Measurements from ENCODE around the gene HAUS6. TPM values are rescaled to one million over a fixed set of nuclear protein-coding genes. Genes with fewer than 3 reads are reported as not detected.

Gene HAUS6
- total and polyA plus RNA-seq, 2 of the 13 experiments (the other 11 are each of a cell fraction or from before 2014, with no cell fraction given), result 9.8 to 31.1 TPM

DNA sequence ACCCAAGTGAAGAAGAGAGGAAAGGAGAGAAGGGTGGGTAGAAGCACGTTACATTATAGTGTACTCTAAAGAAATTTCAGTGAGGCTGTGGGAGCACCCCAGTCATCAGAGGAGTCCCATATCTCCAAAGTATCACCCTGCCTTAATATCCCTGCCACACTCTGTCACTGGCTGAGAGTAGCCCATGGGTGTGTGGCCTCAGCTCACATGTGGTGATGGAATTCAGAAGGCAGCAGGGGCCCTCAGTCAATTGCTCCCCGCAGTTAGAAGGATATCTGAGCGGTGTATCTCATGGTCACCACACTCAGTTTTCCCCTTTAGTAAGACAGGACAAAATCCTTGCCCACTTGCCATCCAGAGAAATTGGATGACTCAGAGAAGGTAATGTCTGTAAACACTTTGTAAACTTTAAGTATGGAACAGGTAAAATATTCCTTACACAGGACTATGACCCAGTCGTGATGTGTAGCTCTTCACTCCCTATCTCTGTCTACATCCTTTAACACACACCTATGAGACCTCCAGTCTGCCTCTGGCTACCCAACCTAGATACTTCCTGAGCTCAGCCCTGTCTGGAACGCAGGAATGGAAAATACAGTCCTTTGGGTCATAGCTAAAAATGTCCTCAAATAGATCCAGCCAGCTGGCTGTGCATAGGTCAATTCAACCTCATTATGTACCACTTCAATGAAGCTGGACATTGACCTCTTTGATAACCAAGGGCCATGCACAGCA is 48.9 kb upstream of the HAUS6 start (continued):
- no peak for TF ChIP-seq SP1 (IDR thresholded peaks at IDR 0.05)
- no peak; the same call in 1 of the 2 replicates for TF ChIP-seq SP1 (CRISPR knock-in tag; IDR thresholded peaks at IDR 0.05)
- no peak for TF ChIP-seq ZNF577 (CRISPR knock-in tag; IDR thresholded peaks at IDR 0.05; ENCODE audit: borderline replicate concordance, low read depth)
- peak; percentile 63; the same call in 1 of the 2 replicates for TF ChIP-seq POGZ (CRISPR knock-in tag; IDR thresholded peaks at IDR 0.05)
- TF ChIP-seq PHB2 (IDR thresholded peaks at IDR 0.05; ENCODE audit: partially characterized antibody), result no peak
- TF ChIP-seq REPIN1 (CRISPR knock-in tag; IDR thresholded peaks at IDR 0.05; ENCODE audit: borderline replicate concordance, low read depth), result peak; percentile 52; the same call in 1 of the 2 replicates
- peak; percentile 83 for TF ChIP-seq BCL6 (CRISPR knock-in tag; IDR thresholded peaks at IDR 0.05)
- TF ChIP-seq ZNF326 (CRISPR knock-in tag; IDR thresholded peaks at IDR 0.05; ENCODE audit: borderline replicate concordance), result no peak
- no peak for TF ChIP-seq ARNT2 (CRISPR knock-in tag; IDR thresholded peaks at IDR 0.05; ENCODE audit: low read depth)
- TF ChIP-seq, protein P1, sequence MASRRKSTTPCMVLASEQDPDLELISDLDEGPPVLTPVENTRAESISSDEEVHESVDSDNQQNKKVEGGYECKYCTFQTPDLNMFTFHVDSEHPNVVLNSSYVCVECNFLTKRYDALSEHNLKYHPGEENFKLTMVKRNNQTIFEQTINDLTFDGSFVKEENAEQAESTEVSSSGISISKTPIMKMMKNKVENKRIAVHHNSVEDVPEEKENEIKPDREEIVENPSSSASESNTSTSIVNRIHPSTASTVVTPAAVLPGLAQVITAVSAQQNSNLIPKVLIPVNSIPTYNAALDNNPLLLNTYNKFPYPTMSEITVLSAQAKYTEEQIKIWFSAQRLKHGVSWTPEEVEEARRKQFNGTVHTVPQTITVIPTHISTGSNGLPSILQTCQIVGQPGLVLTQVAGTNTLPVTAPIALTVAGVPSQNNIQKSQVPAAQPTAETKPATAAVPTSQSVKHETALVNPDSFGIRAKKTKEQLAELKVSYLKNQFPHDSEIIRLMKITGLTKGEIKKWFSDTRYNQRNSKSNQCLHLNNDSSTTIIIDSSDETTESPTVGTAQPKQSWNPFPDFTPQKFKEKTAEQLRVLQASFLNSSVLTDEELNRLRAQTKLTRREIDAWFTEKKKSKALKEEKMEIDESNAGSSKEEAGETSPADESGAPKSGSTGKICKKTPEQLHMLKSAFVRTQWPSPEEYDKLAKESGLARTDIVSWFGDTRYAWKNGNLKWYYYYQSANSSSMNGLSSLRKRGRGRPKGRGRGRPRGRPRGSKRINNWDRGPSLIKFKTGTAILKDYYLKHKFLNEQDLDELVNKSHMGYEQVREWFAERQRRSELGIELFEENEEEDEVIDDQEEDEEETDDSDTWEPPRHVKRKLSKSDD (CRISPR knock-in tag; IDR thresholded peaks at IDR 0.05; ENCODE audit: low read depth), result no peak
- TF ChIP-seq TP53 (CRISPR knock-in tag; conservative IDR thresholded peaks at IDR 0.05), result 0 out of 2 replicates have a peak, but pooled peaks have one; percentile 40
- TF ChIP-seq MXD4 (CRISPR knock-in tag; IDR thresholded peaks at IDR 0.05), result no peak
- peak; percentile 27; the same call in 1 of the 2 replicates for TF ChIP-seq TAF1 (CRISPR knock-in tag; IDR thresholded peaks at IDR 0.05)
- 0 out of 2 replicates have a peak, but pooled peaks have one; percentile 18 for TF ChIP-seq TGIF2 (CRISPR knock-in tag; IDR thresholded peaks at IDR 0.05)
- TF ChIP-seq KAT8 (CRISPR knock-in tag; IDR thresholded peaks at IDR 0.05), result peak; percentile 78
- TF ChIP-seq ATF1 (CRISPR knock-in tag; IDR thresholded peaks at IDR 0.05), result peak; percentile 54; the same call in 1 of the 2 replicates
- TF ChIP-seq UBTF (CRISPR knock-in tag; IDR thresholded peaks at IDR 0.05), result peak; percentile 51
- TF ChIP-seq PTBP1 (IDR thresholded peaks at IDR 0.05; ENCODE audit: low read depth, low read length, poor library complexity, severe bottlenecking), result no peak
- no peak for TF ChIP-seq IKZF4 (CRISPR knock-in tag; IDR thresholded peaks at IDR 0.05; ENCODE audit: borderline replicate concordance, low read depth, not compliant biosample characterization)
- TF ChIP-seq SMAD1 (CRISPR knock-in tag; IDR thresholded peaks at IDR 0.05; ENCODE audit: borderline replicate concordance, low read depth), result no peak
- TF ChIP-seq ZBTB7A (CRISPR knock-in tag; IDR thresholded peaks at IDR 0.05), result no peak

Measured in HepG2 (cell line).